HG03378 (cell line): ENCODE results near the gene STK32A.

Source experiments
- ATAC-seq: cut with Tn5 transposase; IDR thresholded peaks from one replicate; pipeline ENCODE4 v1.9.1; 2021; ENCODE audit warnings: mild to moderate bottlenecking, moderate library complexity; ENCODE audit not compliant: unreplicated experiment

STK32A gene

DNA sequence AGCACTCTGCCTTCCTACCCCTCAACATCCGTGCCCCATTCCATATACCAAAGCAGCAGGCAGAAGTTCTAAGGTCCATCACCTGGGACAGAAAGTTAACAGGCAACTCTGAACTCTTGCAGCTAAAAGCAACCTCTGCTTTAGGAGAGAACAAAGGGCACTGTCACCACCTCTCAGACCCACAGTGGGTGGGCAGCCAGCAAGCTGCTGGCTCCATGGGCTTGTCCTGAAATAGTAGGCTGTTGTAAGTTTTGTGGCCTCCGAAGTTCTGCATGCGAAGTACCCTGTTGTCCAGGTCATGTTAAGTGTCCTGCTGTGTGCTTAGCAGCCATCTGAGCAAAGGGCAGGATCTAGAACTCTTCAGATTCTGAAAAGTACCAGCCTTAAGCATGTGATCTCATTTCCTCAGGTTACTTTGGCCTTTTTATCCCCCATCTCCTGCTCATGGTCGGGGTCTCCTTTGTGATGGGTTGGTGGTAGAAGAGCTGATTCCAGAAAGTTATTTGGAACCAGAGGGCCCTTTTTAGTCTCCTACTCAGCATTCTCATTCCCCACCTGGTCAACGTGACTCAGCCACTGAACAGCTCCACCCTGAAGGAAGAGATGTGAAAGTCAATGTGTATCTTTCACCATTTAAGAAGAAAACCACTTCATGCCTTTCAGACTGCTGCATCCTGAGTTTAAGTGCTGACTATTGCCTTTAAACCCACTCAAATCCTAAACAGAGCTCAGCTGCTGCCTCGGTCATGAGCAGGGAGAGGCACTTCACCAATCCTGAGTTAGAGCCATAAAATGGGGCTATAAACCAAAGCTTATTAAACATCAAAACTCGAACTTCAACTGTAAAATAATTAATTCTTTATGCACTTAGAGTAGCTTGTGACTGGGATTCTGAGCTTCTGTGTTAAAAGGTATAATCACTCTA is 153.6 kb downstream of the STK32A start:
- ATAC-seq = no peak

DNA sequence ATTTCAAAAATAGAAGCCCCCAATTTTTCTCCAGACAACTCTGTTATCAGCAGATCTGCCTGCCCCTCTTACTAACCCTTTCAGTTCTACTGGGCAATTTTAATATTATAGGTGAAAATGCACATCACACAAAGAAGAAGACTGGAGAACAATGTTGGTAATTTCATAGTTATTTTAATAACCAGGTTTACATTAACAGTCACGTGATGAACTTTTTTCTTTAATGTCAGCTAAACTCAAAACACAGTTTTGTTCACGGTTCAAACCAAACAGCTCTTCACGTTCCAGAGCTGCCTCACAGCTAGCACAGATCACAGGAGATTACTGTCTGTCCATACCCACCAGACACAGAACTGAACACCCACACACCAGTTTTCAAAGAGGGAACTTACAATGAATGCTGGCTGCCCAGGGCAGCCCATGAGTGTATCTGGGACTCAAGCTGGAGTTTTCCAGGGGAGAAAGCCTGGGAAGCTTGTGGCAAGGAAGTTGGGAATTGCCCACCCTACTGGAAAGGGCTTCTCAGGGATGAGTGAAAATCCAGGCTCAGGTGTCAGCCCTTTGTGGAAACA is 155.9 kb downstream of the STK32A start:
- ATAC-seq = no peak

DNA sequence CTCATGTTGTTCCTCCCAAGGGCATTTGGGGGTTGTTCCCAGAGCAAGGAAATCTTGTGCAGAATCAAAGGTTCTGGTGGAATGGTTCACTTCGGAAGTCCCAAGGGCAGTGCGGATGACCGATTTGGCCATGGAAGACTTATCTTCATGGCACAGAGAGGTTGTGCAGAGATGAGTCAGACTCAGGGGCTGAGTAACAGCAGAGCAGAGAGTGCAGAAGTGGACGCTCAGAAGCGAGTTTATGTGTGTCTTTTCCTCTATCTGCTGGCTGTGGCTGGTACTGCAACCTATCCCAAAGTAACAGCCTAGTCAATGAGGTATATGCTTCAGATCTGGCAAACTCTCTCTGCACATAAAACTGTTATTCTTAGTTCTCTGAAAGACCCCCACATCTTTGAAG is 157.0 kb downstream of the STK32A start:
- peak; percentile 91 for ATAC-seq

DNA sequence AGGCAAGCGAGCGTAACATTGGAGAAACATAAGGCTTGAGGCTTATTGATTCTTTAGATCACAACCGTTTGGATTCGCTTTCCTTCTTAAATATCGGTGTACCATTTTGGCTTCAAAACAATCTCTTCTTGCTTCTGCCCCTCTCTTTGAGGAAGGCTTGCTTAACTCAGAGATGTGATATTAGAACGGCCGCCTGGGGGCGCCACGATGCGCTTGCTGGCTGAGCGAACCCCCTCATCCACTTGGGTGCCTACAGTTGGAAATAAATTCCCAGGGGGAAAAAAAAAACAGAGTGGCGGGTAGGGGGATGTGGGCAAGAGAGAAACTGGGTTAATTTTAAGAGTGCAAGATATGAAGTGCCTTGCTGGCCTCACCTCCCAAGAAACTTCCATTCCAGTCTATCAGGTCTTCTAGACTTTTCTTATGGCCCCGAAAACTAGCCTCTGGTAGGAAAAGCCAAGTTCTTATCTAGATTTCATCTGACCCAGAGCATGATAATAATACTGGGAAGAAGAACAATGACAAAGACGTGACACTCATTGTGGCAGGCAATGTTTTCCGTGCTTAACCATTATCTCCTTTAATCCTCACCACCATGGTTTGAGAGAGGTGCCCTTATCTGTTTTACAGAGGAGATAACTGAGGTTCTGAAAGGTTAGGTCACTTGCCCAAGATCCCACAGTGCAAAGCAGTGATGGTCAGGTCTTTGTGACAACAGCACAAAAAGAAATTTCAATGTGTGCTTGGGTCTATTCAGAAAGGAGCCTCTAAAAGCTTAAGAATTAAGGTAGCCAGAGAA is 159.2 kb downstream of the STK32A start:
- no peak for ATAC-seq

DNA sequence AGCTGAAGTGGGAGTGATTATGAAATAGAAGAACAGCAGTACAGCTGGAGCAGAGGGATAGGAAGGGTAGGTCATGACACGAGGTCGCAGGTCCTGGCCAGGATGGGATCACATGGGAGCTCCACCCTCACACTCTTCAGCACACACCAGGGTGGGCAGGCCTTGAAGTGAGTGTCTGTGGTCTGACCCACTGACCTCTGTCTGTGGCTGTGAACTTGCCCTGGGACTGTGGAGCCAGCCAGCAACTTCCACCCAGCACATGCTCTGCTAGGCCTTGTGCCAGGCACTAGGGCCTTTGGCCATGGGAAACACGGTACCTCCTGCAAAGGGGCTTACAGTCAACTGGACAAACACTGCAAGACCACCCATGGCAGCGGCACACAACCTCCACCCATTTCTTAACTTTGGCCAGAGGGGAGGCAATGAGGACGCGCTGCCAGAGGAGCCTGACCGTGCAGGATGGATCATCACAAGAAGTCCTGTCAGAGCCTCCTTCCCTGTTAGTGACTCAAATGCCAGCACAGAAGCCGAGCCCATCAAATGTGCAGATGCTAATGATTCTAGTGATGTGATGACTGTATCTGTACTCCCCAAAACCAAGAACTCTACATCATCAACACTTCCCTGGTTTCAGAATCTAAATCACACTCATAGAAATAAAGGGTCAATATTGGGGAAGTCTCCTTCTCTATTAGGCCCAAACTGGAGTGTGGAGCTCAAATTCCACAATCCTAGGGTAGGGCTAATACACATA is 161.4 kb downstream of the STK32A start:
- no peak for ATAC-seq

DNA sequence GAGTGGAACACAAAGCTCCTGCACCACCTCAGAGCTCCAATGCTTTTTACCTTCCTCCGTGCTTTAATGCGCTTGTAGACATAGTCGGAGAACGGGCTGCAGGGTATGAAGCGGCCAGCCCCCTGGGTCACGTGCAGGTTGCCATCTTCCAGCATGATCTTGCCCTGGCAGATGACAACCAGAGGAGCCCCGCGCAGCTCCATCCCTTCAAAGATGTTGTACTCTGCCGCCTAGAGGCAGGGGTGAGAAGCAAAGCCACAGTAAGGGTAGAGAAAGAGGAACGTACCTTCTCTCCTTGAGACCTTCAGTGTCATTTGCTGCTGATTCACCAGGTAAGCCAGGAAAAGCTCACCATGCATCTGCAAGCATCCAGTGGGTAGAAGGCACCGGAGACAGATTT is 162.8 kb downstream of the STK32A start:
- no peak for ATAC-seq

DNA sequence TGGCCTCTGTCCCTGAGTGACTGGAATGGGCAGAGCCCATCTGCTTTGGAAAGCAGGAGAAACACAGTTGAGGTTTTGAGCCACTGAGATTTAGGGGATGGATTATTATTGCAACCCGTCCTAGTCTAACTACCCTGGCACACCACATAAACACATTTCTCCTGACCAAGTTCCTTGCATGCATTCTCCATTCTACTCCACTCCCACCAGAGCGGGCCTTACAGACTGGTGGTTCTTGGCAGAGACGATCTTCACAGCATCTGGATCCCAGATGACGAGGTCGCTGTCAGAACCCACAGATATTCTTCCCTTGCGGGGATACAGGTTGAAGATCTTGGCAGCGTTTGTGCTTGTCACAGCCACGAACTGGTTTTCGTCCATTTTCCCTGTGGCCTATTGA is 164.0 kb downstream of the STK32A start:
- ATAC-seq = no peak

DNA sequence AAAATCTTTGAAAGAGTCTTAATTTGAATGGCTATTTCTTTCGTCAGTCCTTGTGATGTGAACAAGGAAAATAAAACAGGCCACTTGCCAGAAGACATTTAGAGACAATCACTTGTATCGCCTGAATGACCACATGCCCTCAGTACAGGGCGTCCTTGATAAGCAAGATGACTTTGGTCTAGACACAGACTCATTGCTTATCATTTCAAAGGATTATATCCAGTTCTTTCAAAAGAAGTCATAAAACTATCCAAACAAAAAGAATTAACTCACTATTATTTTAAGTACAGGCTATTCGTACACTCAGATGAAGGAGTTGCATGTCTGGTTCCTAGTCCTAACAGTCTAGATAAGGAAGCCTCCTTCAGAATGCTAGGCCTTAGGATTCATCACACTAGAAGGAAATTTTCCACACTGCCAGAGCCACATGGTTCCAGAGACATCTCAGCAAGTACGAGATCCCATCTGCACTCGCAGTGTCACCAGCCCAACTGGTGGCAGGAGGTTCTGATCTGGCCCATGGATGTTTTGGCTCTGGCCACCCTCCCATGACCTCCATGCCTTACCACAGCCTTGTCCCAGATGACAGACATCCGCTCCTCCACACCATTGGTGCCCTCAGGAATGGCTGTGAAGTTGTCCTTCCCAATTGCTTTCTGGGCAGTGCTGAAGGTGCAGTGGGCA is 165.4 kb downstream of the STK32A start:
- ATAC-seq = no peak

DNA sequence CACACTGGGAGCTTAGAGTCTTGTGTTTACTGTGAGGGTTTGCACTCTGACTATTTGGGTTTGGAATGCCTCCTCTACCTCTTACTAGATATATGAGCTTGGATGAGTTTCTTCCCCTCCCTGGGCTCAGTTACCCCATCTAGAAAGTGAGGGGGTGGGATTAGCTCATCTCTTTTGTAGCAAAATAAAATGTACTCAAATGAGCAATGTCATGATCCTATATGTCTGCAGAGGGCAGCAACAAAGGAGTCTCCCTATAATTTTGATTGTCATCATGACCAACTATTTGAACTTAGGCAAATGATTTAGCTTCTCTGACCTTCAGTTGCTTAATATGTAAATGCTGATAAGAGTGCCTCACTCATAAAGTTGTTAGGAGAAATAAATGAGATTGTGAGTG is 166.1 kb downstream of the STK32A start:
- ATAC-seq = no peak

DNA sequence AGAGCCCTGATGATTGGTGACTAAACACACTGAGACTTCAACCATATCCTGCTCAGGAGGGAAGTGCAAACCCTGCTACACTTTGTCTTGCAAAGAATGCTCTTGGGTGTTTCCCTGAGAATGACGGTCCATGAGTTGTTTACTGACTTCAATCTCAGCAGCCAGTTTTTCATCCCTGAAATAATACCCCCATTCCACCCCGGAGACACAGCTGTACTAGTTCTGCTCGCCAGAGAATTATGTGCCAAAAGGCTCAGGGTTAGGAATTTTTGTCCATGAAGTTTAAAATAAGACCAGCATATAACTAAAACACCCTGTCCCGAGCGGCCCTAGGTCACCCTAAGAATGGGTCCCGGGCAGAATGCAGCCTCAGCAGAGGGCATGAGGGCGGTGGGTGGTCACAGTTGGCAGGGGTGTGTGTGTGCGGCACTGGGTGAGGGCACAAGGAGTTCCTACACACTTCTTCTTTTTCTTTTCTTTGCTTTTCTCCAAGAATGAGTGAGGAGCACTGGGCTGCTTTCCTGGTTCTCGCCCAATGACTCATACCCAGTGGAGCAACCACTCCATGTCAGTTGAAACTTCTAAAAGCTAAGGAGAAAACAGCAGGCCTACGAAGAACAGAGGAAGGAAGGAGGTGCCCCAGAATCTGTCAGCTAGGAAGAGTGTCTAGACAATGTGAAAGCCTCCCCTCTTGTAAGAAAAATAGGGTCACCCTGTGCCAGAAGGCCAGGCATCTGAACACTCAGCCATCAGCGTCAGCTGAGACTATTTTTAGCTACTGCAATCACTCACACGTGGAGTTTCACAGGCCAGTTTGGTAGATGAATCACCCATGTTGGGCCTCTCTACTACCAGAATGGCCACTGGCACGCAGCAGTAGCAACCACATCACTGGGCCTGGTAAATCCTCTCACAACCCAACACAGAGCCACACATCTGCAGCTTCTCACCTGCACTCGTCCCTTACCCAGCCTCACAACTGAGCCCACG is 169.1 kb downstream of the STK32A start:
- ATAC-seq = peak; percentile 96

DNA sequence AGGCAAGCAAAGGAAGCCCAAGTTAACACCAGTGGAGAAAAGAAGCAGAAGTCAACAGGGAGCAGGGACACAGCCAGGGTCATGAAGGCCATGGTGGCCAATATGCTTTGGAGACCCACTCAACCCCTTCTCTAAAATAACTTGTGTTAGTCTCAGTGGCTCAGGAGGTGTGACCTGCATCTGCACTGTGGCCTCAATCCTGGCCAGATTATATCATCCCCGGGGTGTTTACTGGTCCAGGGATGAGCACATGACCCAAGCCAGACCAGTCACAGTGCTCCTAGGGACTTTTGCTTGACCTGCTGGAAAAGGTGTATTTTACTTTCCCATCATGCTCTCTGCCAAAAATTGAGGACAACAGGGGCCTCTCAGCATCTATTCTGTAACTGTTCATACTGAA is 169.9 kb downstream of the STK32A start:
- ATAC-seq = peak; percentile 15

DNA sequence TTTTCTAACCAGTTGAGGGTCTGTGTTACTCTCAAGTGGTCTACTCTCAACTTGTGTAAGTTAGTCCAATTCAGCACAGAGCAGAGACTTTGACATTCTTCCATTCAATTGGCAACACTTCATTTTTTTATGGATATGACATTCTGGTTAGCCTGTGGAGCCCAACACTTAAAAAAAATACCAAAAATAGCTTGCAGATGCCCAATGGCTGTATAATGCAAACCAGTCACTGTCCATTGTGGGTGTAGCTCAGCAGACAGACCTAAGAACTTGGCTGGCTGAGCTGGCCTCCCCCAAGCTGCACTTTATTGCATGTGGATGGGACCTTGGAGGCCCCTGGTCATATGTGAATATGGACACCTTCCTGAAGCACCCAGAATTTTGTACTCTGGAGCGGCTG is 171.8 kb downstream of the STK32A start:
- ATAC-seq = no peak

DNA sequence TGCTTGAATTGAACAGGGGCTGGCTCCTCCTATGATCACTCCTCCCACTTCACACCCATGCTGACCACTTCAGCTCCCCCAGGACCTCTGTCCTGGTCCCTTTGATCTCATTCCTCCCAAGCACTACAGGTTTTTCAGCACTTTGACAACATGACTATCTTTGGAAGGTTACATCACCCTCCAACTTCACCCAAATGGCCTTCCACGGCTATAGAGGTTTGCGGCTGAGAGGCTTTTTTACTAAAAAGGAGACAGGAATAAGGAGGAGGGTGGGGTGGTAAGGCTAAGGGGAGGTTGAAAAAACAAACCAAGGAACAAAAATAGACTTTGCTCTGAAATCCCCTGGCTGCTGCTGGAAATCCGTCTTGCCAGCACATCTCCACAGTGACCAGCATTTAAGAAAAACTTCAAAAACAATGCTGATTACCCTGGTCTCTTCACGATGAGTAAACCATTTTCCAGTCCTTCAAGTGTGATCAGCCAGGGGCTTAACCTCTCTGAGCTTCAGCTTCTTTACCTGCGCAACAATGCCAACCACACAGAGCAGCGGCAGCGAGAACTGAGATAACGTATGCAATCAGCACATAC is 172.4 kb downstream of the STK32A start:
- no peak for ATAC-seq

DNA sequence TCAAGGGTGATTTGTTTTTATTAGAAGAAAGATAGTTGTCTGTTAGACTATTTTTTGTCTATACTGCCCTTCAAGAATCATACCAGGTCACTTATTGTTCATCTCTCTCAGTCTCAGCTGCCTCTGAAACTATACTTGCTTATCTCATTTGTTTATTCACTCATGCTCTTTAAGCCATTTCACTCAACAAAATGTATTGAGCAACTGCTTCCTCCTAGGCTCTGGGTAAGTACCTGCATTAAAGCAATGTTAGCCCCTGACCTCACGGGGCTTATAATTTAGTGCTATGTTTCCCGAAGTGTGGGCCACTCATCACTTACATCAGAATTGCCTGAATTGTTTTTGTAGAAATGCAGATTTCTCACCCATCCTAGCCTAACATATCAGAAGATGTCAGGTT is 174.2 kb downstream of the STK32A start:
- no peak for ATAC-seq

DNA sequence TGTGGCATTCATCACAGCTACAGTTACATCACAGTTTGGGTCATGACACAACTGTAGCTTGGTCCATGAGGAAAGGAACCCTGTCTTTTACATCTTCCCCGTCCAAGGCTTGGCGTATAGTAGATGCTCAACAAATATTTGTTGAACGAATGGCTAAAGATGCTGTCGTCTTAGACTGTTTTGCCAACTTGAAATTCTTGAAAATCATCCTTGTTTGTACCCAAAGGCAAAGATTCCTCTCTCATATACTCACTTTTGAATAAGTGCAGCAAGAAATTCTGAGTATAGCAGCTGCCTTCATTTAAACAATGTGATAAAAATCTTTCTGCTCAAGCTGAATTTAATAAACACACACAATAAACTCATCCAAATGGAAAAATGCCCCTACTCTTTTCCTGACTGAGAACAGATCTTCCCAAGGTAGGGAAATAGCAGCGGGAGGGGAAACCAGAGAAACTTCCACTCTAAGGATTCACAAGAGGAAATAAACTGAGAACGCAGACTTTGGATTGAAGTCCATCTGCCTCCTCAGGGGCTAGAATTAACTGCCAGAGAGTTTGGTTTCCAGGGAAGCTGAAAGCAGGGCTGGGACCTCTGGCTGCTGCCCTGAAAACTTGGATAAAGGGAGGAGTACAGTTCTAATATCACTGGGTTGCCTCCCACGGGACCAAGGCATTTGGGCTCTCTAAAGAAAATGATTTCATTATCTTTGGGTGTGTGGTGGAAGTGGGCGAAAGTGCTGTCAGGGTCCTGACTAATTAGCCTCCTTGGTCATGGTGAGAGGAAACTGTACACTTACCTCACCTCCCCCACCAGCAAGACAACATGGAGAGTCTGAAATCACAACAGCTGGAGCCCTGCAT is 175.9 kb downstream of the STK32A start:
- ATAC-seq = no peak

DNA sequence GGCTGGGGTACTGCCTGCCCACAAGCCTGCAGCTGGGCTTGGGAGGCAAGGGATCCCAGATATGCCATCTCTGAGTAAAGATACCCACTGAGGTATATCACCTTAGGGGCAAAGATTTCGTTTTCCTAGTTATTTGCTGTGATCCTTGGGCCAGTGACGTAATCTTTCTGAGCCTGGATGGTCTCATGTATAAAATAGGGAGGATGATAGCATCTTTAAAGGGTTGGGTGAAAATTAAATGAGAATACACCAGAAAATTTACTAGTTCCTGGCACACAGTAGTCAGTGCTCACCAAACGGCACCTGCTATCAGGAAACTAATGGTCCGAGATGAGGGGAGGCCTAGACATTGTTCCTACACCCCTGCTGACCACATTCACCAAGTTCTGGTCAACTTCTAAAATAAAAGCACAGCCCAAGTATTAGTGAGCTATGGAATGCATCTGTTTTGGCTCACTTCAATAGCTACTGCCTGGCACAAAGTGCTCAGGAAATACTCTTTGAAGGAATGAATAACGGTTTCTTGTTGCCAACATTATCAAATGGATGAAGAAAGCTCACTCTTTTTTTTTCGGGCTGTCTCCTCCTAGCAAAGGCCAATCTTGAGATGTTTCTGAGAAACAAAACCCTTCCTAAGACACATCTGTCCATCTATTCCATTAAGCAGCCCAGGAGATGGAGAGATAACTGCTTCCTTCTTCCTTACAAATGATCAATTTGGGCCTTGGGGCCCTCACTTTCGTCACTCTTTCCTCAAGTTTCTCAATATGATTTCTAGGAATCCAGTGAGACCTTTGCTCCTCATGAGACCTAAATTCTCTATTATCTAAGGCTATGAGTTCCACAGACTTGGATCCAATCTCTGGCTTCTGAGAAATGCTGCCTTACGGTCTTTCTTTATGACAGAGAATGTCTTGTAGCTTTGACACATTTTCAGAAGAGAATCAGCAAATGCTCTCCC is 176.8 kb downstream of the STK32A start:
- no peak for ATAC-seq

DNA sequence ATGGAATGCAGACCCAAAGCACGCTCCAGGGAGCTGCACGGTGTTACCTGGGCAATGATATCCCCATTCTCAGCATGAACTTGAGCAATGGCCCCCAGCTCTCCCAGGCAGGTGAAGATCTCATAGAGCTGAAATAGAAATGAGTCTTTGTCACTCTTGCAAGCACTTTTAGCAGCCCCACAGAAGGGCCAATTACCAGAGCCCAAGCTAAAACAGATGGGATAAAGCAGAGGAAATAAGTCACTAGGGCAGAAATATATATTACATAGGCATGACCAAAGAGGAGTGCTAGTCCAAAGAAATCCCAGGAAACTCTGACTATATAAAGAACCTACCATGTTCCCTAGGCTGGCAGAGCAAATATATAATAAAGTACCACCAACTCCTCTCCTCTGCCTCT is 177.7 kb downstream of the STK32A start:
- no peak for ATAC-seq
